Omental fat pad (tissue), 4 donors: ENCODE results near the gene NUDCD3. TPM values are rescaled to one million over a fixed set of nuclear protein-coding genes. Genes with fewer than 3 reads are reported as not detected.

ENCODE experiments used
- ATAC-seq: fragments of 150-250 bp; one replicate; pipeline ENCODE4 v1.9.1; 2016; ENCODE audit warnings: mild to moderate bottlenecking, moderate library complexity; ENCODE audit not compliant: low FRiP score
- DNase-seq: peaks from one replicate; pipeline ENCODE4 v3.0.0-alpha.2; 2019; ENCODE audit warnings: low spot score
- total RNA-seq, 4 donors: library from RNA; depleted of rRNA; stranded (reverse); fragments of >200 nt; gene quantifications; one replicate each; pipeline ENCODE4 v1.1.0, GENCODE V29; 2016
- TF ChIP-seq, protein P1 (sequence below), 3 donors: fragments of 450-650 bp; IDR thresholded peaks; one replicate each; pipeline ENCODE4 v1.5.1; 2016 to 2017; ENCODE audit warnings: antibody characterized with exemption in 3 of 3, mild to moderate bottlenecking in 3 of 3, moderate library complexity in 2 of 3

The NUDCD3 gene
- total RNA-seq, 4 donors from 2014 or later: 49.3 to 57.2 (median 56.3) TPM

DNA sequence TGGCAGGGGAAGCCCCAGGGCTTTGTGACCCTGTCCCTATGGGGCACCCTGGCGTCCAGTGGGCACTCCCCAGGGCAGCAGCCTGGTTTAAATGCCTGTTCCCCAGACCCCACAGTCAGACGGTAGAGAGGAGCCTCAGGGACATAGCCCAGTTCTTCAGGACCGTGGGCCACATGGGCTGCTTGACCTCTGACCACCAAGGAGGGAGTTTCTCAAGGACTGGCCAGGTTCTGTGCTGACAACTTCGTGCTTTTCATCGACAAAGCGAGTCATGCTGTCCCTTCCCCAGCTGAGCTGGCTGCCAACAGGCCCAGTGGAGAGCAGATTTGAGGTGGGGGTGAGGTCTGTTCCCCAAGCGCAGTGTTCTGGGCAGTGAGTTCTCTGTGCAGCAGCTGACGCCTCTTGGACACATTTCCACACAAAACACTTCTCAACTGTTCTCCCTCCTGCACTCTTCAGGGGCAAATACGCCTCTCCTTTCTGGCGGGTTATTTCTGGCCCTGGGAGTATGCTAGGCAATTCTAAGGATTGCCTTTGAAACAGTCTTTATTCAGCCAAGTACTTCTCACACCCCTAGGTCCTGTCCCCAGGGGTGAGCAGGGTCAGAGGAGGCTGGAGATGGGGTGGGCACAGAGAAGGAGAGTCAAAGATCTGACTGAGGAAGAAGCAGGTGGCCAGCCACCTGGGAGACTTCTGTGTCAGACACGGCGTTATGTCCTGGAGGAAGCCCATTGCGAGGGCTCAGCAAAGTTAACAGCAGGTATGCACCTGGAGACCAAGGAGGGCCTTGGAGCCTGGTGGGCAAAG, 107.8 kb downstream of the NUDCD3 start:
- DNase-seq (no peak), ATAC-seq (no peak)
- TF ChIP-seq, protein P1, sequence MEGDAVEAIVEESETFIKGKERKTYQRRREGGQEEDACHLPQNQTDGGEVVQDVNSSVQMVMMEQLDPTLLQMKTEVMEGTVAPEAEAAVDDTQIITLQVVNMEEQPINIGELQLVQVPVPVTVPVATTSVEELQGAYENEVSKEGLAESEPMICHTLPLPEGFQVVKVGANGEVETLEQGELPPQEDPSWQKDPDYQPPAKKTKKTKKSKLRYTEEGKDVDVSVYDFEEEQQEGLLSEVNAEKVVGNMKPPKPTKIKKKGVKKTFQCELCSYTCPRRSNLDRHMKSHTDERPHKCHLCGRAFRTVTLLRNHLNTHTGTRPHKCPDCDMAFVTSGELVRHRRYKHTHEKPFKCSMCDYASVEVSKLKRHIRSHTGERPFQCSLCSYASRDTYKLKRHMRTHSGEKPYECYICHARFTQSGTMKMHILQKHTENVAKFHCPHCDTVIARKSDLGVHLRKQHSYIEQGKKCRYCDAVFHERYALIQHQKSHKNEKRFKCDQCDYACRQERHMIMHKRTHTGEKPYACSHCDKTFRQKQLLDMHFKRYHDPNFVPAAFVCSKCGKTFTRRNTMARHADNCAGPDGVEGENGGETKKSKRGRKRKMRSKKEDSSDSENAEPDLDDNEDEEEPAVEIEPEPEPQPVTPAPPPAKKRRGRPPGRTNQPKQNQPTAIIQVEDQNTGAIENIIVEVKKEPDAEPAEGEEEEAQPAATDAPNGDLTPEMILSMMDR (IDR thresholded peaks at IDR 0.05): no peak

DNA sequence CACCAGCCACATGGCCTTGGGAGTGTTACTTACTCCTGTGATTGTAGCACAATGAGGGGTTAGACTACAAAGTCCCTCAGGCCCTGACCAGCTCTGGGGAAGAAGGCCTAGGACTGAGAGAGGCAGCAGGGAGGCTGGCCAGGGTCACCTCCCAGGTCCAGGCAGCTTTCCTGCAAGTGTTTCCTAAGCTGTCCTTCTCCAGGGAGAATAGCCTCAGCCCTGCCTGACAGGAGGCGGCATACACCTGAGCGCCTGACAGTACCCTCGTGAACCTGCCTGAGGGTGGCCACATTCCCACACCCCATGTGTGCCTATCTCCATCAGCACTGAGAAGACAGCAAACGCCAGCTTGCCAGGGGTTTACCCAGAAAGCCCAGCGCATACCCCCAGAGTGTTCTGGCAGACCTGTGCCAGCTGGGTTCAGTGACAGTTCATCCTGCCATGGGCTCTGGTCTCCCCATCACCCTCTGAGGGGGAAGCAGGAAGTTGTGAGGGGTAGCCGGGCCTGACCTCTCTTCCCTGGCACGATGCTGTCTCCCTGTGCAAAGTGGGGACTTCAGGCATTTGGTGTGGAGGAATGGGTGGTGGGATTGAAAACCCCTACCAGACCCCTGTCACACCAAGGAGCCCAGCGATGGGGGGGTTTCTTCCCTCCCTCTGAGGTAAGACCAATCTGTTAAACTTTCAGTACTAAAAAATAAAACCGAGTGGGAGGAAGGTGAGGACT, 108.8 kb downstream of the NUDCD3 start:
- ATAC-seq: no peak
- TF ChIP-seq, protein P1 (IDR thresholded peaks at IDR 0.05): no peak
- no peak for DNase-seq

DNA sequence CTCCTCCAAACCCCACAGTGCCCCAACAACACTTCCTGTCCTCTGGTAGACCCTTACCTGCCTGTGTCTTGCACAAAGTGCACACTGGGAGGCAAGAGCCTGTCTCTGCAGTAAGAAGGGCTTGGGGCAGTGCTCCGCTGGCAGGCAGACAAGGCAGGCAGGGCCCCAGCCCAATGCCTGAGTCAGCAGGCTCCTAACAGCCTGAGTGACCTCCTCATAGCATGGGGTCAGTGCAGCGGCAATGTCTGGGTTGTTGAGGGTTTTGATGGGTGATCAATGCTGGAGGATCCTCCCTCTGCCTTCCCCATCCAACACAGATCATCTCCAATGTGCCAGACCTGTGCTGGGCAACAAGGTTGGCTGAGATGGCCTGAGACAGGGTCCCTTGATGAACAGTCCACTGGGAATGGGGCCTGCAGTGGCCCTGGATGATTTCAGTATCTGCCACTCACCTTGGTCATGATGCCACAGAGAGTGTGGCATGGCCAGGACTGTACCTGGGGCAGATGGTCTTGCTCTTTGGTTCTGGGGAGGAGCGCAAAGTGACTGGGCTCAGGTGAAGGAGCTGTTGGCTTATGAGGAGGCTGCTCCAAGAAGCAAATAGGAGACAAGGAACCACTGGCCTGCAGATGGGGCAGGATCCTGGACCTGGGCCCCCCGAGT, 109.5 kb downstream of the NUDCD3 start:
- TF ChIP-seq, protein P1 (IDR thresholded peaks at IDR 0.05): no peak
- no peak for ATAC-seq
- DNase-seq: no peak

DNA sequence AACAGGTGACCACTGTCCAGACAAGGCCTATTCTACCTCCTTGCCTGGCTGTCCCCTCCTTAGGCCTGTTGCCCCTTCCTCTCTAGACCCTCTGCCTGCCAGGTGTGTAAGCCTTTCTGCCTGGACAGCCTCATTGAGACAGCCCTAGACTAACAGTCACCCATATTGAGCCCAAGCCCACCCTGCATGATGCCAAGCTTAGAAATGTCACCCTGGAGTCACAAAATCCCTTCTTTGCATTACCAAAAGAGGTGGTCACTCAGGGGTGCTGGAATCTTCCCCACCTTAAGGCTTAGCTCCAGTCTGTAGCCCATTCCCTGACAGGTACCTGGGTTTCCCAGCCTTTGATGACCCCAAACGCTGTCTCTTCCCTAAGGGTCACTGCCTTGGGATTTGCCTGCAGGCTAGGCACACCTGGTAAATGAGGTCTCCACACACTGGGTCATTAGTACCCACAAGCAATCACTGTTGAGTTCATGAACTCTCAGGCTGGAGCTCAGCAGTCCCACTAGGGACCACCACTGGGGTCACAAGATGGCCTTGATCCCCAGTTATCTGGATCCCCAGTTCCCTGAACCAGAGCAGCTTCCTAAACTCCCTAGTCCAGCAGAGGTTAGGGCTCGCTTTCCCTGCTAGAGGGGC, 110.1 kb downstream of the NUDCD3 start:
- TF ChIP-seq, protein P1 (IDR thresholded peaks at IDR 0.05): no peak
- DNase-seq (no peak), ATAC-seq (no peak)

DNA sequence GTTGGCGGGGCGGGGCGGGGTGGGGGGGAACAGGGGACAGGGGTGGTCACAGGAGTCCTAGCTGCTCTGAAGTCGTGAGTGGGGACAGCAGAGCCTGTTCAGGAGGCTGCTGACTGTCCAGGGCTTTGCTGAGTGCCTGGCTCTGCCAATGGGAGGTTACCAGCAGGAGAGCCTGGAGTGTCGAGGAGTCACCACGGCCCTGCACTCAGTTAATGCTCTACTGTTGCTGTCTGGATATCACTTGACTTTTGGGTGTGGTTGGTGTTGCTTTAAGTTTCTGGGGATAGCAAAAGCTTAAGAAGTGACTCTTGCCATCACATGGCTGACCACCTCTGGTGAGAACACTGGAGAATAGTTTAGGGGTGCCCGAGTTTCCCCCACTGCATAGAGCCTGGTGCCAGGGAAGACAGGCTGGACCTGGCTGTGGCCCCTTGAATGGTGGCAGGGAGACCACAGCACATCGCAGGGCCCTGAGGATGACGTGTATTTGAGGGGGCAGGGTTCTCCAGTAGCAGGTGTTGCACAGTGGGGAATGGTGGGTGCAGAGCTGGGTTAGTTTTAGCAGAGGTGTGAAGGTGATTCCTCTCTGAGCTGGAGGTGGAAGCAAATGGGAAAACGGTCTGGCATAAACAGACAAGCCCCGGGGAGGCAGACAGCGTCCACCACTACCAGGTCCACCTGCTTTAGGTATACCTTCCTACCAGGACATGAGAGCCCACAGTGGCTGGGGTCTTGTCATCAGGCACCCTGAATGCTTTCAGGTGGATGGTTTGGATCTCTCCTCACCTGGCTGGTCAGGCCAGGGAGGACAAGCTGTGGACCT, 110.9 kb downstream of the NUDCD3 start:
- ATAC-seq (no peak), DNase-seq (no peak)
- TF ChIP-seq, protein P1 (IDR thresholded peaks at IDR 0.05): no peak

DNA sequence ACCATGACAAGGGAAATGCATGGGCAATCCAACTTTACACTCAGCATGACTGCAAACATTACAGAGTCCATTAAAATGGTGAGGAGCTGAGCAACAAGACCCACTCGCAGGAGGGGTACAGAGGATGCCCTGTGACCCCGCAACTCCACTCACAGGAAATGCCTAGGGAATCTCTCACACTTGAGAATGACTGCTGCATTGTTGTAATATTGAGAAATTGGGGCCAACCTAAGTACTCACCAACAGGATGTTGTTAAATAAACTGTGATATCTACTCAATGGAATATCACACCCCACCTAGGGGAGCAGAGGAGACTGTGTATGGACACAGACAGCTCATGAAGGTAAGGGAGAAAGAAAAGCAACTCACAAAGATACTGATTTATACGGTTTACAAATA, 111.7 kb downstream of the NUDCD3 start:
- TF ChIP-seq, protein P1 (IDR thresholded peaks at IDR 0.05): no peak

More for the DNA sequence above, 111.7 kb downstream of the NUDCD3 start:
- ATAC-seq (no peak), DNase-seq (no peak)
